DND-41 (cell line): ENCODE measurements around the gene CCRL2.
"Not testable (repeated sequence)": the region's sequence is repeated elsewhere in the genome, so short reads cannot be mapped to it uniquely, and the experiment has no call there.

ENCODE experiments used
- ATAC-seq: fragments of 200-7000 bp; cut with Tn5 transposase; 3 replicates; pipeline ENCODE4 v1.9.1; 2021; ENCODE audit warnings: low read depth; ENCODE audit not compliant: insufficient read depth
- DNase-seq: peaks from one replicate; pipeline ENCODE4 v3.0.0-alpha.2; 2020
- H2AFZ ChIP-seq: 2 replicates; pipeline ENCODE4 v1.6.0; 2012; ENCODE audit warnings: low read depth, low read length
- H3K27ac ChIP-seq: 2 replicates; pipeline ENCODE4 v1.5.1; 2012; ENCODE audit warnings: low read length, inconsistent platforms
- H3K27me3 ChIP-seq: fragments of 200-600 bp; sonication (generic); 2 replicates; pipeline ENCODE4 v1.6.0; 2012; ENCODE audit warnings: low read length, mild to moderate bottlenecking, inconsistent platforms; ENCODE audit not compliant: insufficient read depth, poor library complexity
- H3K36me3 ChIP-seq: 2 replicates; pipeline ENCODE4 v1.5.1; 2012; ENCODE audit warnings: low read length, inconsistent platforms; ENCODE audit not compliant: insufficient read depth
- H3K4me1 ChIP-seq: 2 replicates; pipeline ENCODE4 v1.5.1; 2012; ENCODE audit warnings: mild to moderate bottlenecking, low read length; ENCODE audit not compliant: insufficient read depth
- H3K4me2 ChIP-seq: 2 replicates; pipeline ENCODE4 v1.6.0; 2012; ENCODE audit warnings: mild to moderate bottlenecking, moderate library complexity, low read length, inconsistent platforms; ENCODE audit not compliant: insufficient read depth
- H3K4me3 ChIP-seq, 2 experiments: fragments of 200-600 bp in 1 of 2; shearing (Covaris generic) in 1 of 2; 2 replicates each; pipeline ENCODE4 v1.5.1; 2012 to 2016; ENCODE audit warnings: inconsistent platforms in 2 of 2, low read length in 2 of 2, mild to moderate bottlenecking in 2 of 2, low read depth in 1 of 2, moderate library complexity in 1 of 2
- H3K79me2 ChIP-seq: 2 replicates; pipeline ENCODE4 v1.6.0; 2012; ENCODE audit warnings: low read length, inconsistent platforms; ENCODE audit not compliant: insufficient read depth
- H3K9ac ChIP-seq: 2 replicates; pipeline ENCODE4 v1.6.0; 2012; ENCODE audit warnings: low read depth, mild to moderate bottlenecking, inconsistent platforms, low read length, moderate library complexity
- H3K9me3 ChIP-seq: 2 replicates; pipeline ENCODE4 v1.5.1; 2012; ENCODE audit warnings: low read length, moderate library complexity, mild to moderate bottlenecking, inconsistent platforms; ENCODE audit not compliant: insufficient read depth, severe bottlenecking
- H4K20me1 ChIP-seq: 2 replicates; pipeline ENCODE4 v1.6.0; 2012; ENCODE audit warnings: low read length; ENCODE audit not compliant: insufficient read depth
- CTCF ChIP-seq: IDR thresholded peaks from 2 replicates; pipeline ENCODE4 v1.5.1; 2012; ENCODE audit warnings: borderline replicate concordance, low read length, moderate library complexity, mild to moderate bottlenecking; ENCODE audit not compliant: poor library complexity, severe bottlenecking; ENCODE audit errors: extremely low read depth
- EZH2 ChIP-seq: IDR thresholded peaks from 3 replicates; pipeline ENCODE4 v1.6.1; 2012; ENCODE audit warnings: borderline replicate concordance, low read depth, mild to moderate bottlenecking, moderate library complexity, low read length, inconsistent platforms; ENCODE audit not compliant: severe bottlenecking

The CCRL2 gene

DNA sequence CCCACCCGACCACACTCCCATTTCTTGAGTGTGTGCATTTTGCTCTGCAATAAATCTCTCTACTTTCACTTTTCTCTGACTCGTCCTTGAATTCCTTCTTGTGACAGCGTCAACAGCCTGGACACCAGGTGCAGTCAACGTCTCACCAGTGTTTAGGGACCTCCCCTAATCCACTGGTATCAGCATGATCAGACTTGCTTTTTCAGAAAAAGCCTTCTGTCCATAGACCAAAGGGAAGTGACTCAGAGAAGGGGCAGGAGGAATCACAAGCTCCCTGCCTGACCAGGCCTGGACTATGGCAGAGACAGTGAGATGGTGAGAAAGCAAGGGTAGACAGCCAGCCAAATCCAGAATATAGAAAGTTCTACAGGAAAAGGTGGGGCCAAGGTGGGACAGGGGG lies 20.9 kb upstream of the CCRL2 start:
- Histone ChIP-seq H3K4me2 (peak overlapping the region; percentile 50), H3K9ac (peak overlapping the region; percentile 45), H3K4me3 (peak overlapping the region in 1 of 2 experiments; percentile 14; a peak in 1 of 4 replicates), H3K27me3 (no peaks in the 10 kb centered on the region), H3K79me2 (no peaks in the 10 kb centered on the region), H3K36me3 (no peaks in the 10 kb centered on the region), H3K27ac (peak overlapping the region; percentile 88), H2AFZ (no peak overlapping the region; the same call in 1 of the 2 replicates), H3K9me3 (no peaks in the 10 kb centered on the region), H4K20me1 (no peaks in the 10 kb centered on the region), H3K4me1 (peaks cover 64% of the 10 kb centered on the region)
- DNase-seq (peak; percentile 76), ATAC-seq (peak; percentile 73)
- TF ChIP-seq EZH2: no peak
- no peak for TF ChIP-seq CTCF

DNA sequence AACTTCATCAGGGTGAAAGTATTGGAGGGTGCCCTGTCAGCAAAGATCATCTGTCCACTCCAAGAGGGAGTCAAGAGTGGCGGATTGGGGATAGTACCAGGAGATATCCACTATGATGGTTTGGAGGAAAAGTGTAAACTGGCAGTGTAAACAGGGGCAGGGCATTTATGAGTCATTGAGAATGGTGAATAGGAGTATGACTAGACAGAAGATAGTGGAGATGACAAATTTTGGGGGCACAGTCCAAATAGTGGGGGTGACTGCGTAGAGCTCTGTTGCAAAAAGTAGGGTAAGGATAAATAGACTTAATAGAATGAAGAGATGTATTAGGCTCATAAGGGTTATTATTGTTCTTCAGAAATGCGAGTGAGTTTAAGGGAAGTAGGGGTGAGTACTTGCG lies 18.2 kb upstream of the CCRL2 start:
- not testable (repeated sequence) for H4K20me1 ChIP-seq, ATAC-seq, H3K4me3 ChIP-seq, H2AFZ ChIP-seq, H3K9me3 ChIP-seq, H3K27ac ChIP-seq, H3K4me2 ChIP-seq, H3K9ac ChIP-seq, DNase-seq, H3K79me2 ChIP-seq, H3K27me3 ChIP-seq, H3K36me3 ChIP-seq
- peaks cover 59% of the 10 kb centered on the region for H3K4me1 ChIP-seq

DNA sequence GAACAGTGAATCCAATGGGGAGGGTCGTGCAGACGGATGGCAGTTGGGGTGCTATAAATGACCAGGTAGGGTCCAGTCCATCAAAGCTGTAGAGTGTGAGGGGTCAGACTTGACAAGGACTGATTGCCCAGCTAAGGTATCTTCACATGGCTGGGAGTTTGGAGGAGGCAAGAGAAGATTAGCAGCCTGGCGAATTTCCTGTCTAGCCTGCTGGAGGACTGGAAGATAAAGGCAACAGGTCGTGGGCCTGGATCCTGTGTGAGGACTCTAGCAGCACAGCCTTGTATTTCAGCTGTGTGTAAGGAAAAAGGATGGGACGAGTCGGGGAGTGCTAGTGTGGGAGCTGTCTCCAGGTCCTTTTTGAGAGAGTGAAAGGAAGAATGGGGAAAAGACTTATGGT lies 17.8 kb upstream of the CCRL2 start:
- Histone ChIP-seq H3K79me2 (no peaks in the 10 kb centered on the region), H3K27ac (no peak overlapping the region), H3K36me3 (no peaks in the 10 kb centered on the region), H3K4me1 (peaks cover 59% of the 10 kb centered on the region), H3K4me3 (no peak overlapping the region), H3K9ac (no peak overlapping the region), H3K27me3 (no peaks in the 10 kb centered on the region), H3K4me2 (no peak overlapping the region), H2AFZ (no peak overlapping the region), H3K9me3 (no peaks in the 10 kb centered on the region), H4K20me1 (no peaks in the 10 kb centered on the region)
- DNase-seq: no peak
- no peak for ATAC-seq
- TF ChIP-seq CTCF (no peak), EZH2 (no peak)

DNA sequence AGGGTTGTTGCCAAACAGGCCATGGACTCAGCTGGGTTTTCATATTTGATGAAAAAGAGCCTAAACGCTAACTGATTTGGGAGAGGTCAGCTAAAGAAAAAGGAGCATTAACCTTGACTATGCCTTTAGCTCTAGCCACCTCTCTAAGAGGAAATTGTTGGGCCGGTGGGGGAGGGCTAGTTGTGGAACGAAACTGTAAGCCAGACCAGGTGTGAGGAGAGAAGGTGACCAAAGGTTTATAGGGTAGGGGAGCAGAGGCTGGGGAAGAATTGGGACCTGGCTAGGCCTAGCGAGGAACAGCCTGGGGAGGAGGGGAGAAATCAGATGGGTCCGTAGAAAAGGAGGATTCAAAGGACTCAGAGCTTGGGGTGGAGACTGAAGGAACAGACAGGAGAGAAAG lies 15.5 kb upstream of the CCRL2 start:
- ATAC-seq, H3K4me3 ChIP-seq, H3K9ac ChIP-seq, H3K4me2 ChIP-seq, H3K27ac ChIP-seq, H3K36me3 ChIP-seq, H3K27me3 ChIP-seq, H2AFZ ChIP-seq, H4K20me1 ChIP-seq, H3K9me3 ChIP-seq, H3K79me2 ChIP-seq, DNase-seq: not testable (repeated sequence)
- H3K4me1 ChIP-seq: peaks cover 54% of the 10 kb centered on the region
